ENCODE data around the gene KLHL26. TPM values are rescaled to one million over a fixed set of nuclear protein-coding genes. Genes with fewer than 3 reads are reported as not detected.
A peak's percentile ranks its signal among the peaks of the same experiment; 100 is the strongest.

KLHL26 gene
- total RNA-seq, 4 donors from 2014 or later: 9.9 to 16.0 (median 10.9) TPM

DNA sequence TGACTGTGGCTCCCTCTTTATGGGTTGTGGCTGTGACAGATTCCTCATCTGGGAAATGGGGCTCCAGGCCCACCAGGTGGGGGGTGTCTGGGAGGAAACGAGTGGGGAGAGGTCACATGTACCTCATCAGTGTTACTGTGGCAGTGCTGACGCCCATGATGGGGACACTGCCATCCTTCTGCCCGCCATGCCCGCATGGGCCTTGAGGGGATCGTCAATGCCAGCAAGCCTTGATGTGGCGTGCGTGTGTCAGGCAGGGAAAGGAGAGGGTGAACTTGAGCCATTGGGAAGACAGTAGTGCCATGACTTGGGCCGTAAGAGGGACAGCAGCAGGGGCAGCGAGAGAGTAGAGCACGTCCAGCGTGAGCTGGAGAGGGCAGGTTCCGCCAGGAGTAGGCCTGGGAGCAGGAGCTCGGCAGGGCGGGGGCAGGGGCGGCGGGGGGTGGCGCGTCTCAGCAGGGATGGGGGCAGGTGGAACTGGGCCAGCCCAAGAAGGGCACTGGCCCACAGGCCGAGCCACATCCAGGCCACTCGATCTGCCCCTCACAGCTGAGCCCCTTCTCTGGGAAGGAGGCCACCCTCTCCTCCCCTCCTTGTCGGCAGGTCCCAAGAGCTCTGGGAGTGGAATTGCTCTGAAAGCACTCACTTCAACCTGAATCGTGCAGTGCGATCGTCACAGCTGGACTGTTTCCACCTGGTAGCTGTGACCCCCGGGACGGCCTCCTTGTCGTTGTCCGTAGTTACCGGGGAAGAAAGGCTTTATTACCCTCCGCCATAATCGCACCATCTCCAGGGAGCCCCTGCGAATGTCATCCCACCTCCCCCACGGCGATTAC is 9.9 kb downstream of the KLHL26 start:
- Histone ChIP-seq H3K4me3 (no peak overlapping the region), H3K27ac (no peak overlapping the region), H3K36me3 (no peaks in the 10 kb centered on the region), H3K27me3 (no peaks in the 10 kb centered on the region), H3K9me3 (no peaks in the 10 kb centered on the region), H3K4me1 (peaks cover 0 to 24% (median 6%) of the 10 kb centered on the region in 4 donors)
- TF ChIP-seq POLR2A (IDR thresholded peaks at IDR 0.05): no peak
- TF ChIP-seq, protein P1, sequence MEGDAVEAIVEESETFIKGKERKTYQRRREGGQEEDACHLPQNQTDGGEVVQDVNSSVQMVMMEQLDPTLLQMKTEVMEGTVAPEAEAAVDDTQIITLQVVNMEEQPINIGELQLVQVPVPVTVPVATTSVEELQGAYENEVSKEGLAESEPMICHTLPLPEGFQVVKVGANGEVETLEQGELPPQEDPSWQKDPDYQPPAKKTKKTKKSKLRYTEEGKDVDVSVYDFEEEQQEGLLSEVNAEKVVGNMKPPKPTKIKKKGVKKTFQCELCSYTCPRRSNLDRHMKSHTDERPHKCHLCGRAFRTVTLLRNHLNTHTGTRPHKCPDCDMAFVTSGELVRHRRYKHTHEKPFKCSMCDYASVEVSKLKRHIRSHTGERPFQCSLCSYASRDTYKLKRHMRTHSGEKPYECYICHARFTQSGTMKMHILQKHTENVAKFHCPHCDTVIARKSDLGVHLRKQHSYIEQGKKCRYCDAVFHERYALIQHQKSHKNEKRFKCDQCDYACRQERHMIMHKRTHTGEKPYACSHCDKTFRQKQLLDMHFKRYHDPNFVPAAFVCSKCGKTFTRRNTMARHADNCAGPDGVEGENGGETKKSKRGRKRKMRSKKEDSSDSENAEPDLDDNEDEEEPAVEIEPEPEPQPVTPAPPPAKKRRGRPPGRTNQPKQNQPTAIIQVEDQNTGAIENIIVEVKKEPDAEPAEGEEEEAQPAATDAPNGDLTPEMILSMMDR (IDR thresholded peaks at IDR 0.05): no peak
- no peak for DNase-seq

DNA sequence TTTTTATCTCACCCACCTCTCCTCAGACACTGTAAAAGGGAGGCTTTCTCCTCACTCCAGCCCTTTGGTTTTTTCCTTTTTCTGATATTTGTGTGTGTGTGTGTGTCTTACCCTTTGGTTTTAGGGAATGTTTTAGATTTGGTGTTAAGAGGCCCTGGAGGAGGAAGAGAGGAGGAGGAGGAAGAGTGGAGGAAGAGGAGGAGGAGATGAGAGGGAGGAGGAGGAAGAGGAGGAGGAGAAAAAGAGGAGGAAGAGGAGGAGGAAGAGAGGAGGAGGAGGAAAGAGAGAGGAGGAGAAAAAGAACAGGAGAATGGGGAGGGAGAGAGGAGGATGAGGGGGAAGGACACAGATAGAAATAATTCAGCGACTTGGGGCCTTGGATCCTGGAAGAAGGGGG is 10.5 kb downstream of the KLHL26 start:
- no peak overlapping the region for H3K27ac ChIP-seq
- TF ChIP-seq POLR2A (IDR thresholded peaks at IDR 0.05): no peak
- TF ChIP-seq, protein P1 (IDR thresholded peaks at IDR 0.05): no peak
- H3K4me3 ChIP-seq: no peak overlapping the region
- no peaks in the 10 kb centered on the region for H3K36me3 ChIP-seq
- DNase-seq: no peak
- no peaks in the 10 kb centered on the region for H3K9me3 ChIP-seq
- H3K27me3 ChIP-seq: no peaks in the 10 kb centered on the region
- peaks cover 0 to 29% (median 6%) of the 10 kb centered on the region in 4 donors for H3K4me1 ChIP-seq

- H3K27me3 ChIP-seq: no peaks in the 10 kb centered on the region
- no peak for DNase-seq
- no peaks in the 10 kb centered on the region for H3K9me3 ChIP-seq
- H3K27ac ChIP-seq: no peak overlapping the region
- TF ChIP-seq POLR2A (IDR thresholded peaks at IDR 0.05): no peak
- TF ChIP-seq, protein P1 (IDR thresholded peaks at IDR 0.05): no peak
- no peaks in the 10 kb centered on the region for H3K36me3 ChIP-seq
- H3K4me3 ChIP-seq: no peak overlapping the region
- H3K4me1 ChIP-seq: peaks cover 0 to 29% (median 6%) of the 10 kb centered on the region in 4 donors
Observed at GRCh38 chr19:18647807-18648206, 11.0 kb downstream of the KLHL26 start.

DNA sequence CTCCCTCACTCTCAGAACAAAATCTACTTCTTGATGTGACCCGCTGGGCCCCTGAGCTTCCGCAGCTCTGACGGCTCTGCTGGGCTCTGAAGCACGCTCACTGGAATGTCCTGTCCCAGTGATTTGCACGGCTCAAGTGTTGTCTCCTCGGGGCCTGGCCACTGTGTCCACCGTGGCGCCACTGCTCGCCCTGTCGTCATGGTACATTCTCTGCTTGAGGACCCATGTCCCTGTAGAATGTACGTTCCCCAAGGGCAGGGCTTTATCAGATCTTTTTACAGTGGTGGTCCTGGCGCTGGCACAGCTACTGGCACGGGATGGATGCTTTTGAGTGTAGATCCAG is 12.1 kb downstream of the KLHL26 start:
- no peaks in the 10 kb centered on the region for H3K36me3 ChIP-seq
- H3K4me3 ChIP-seq: peak overlapping the region in 2 of 4 donors; percentile 2 to 14
- peak overlapping the region; percentile 55 to 86 (median 73) for H3K27ac ChIP-seq
- peaks cover 0 to 29% (median 6%) of the 10 kb centered on the region in 4 donors for H3K4me1 ChIP-seq
- H3K9me3 ChIP-seq: no peaks in the 10 kb centered on the region
- TF ChIP-seq, protein P1 (IDR thresholded peaks at IDR 0.05): no peak
- TF ChIP-seq POLR2A (IDR thresholded peaks at IDR 0.05): no peak
- H3K27me3 ChIP-seq: no peaks in the 10 kb centered on the region
- no peak for DNase-seq

DNA sequence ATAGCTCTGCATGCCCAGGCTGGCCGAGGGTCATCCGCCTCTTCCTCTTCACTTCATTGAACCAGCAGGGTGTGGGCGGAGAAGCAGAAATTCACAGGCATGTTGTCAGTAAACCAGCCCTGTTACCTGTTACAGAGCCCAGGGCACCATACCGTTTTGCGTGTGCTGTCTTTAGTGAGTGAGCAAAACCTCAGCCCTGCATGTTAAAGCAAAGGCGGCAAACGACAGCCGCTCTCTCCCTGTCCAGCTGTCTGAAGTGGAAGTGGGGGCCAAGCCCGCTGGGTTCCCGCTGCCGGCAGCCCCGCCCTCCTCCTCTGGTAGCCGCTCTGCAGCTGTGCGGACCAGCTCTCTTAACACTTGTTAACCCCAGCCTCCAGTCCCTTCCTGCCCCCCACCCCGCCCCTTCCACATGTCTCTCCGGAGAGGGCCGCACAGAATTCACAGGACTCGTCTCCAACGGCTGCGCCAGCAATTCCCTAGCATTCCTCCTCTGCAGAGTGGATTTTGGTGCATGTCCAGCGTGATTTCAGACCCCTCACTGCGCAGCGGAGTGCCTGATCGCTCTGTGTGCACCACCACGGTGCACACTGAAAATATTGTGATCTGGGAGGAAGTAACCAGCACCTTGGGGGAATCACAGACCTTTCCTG is 12.7 kb downstream of the KLHL26 start:
- peak in 2 of 3 donors; percentile 31 to 69 for DNase-seq
- Histone ChIP-seq H3K36me3 (no peaks in the 10 kb centered on the region), H3K27me3 (no peaks in the 10 kb centered on the region), H3K4me1 (peaks cover 0 to 29% (median 3%) of the 10 kb centered on the region in 4 donors), H3K9me3 (no peaks in the 10 kb centered on the region), H3K27ac (peak overlapping the region; percentile 55 to 86 (median 73)), H3K4me3 (peak overlapping the region in 3 of 4 donors; percentile 2 to 14 (median 4))
- TF ChIP-seq, protein P1 (IDR thresholded peaks at IDR 0.05): no peak
- TF ChIP-seq POLR2A (IDR thresholded peaks at IDR 0.05): no peak
